NOMO-1 (cell line): ENCODE data around the gene MCCC1.

Experiments
- DNase-seq, 2 experiments: peaks; one replicate each; lab custom pipeline; 2025; ENCODE audit not compliant: unreplicated experiment in 2 of 2; lab: John Stamatoyannopoulos, UW

Gene MCCC1

GRCh38 chr3:183058351-183058750 lies 40.9 kb downstream of the MCCC1 start:
- no peak for DNase-seq

GRCh38 chr3:183050706-183051105 lies 48.6 kb downstream of the MCCC1 start:
- DNase-seq: no peak

GRCh38 chr3:183046883-183047282 lies 52.4 kb downstream of the MCCC1 start:
- DNase-seq: no peak

- peak in 1 of 2 experiments; percentile 35 for DNase-seq
These were observed 54.6 kb downstream of the MCCC1 start for GRCh38 chr3:183044547-183045229.

GRCh38 chr3:183038757-183039156 lies 60.5 kb downstream of the MCCC1 start:
- DNase-seq: no peak

- no peak for DNase-seq
These were observed 61.1 kb downstream of the MCCC1 start for GRCh38 chr3:183038221-183038620.

- no peak for DNase-seq
These were observed 65.5 kb downstream of the MCCC1 start for GRCh38 chr3:183033746-183034145.

GRCh38 chr3:183032880-183033555 lies 66.3 kb downstream of the MCCC1 start:
- no peak for DNase-seq

- no peak for DNase-seq
These were observed 67.5 kb downstream of the MCCC1 start for GRCh38 chr3:183031826-183032225.

- DNase-seq: no peak
These were observed 70.9 kb downstream of the MCCC1 start for GRCh38 chr3:183028416-183028815.

- no peak for DNase-seq
These were observed 72.0 kb downstream of the MCCC1 start for GRCh38 chr3:183027276-183027675.

- no peak for DNase-seq
These were observed 76.3 kb downstream of the MCCC1 start for GRCh38 chr3:183022936-183023516.

GRCh38 chr3:183018421-183019192 lies 80.7 kb downstream of the MCCC1 start:
- DNase-seq: no peak

GRCh38 chr3:183015185-183015584 lies 84.1 kb downstream of the MCCC1 start:
- no peak for DNase-seq

GRCh38 chr3:183013856-183014255 lies 85.4 kb downstream of the MCCC1 start:
- peak; percentile 3 to 43 for DNase-seq

GRCh38 chr3:183013074-183013473 lies 86.2 kb downstream of the MCCC1 start:
- DNase-seq: no peak

- no peak for DNase-seq
These were observed 90.5 kb downstream of the MCCC1 start for GRCh38 chr3:183008800-183009199.

- DNase-seq: no peak
These were observed 91.0 kb downstream of the MCCC1 start for GRCh38 chr3:183008303-183008702.

- DNase-seq: no peak
These were observed 92.8 kb downstream of the MCCC1 start for GRCh38 chr3:183006396-183007002.

GRCh38 chr3:182999767-183000166 lies 99.5 kb downstream of the MCCC1 start:
- no peak for DNase-seq
